Left ventricle myocardium inferior (tissue), 1 donor: ENCODE data around the gene ACTN4. TPM values are rescaled to one million over a fixed set of nuclear protein-coding genes. Genes with fewer than 3 reads are reported as not detected.
A peak's percentile ranks its signal among the peaks of the same experiment; 100 is the strongest.

ENCODE experiments used
- DNase-seq: peaks from one replicate; pipeline ENCODE4 v3.0.0-alpha.2; 2020
- H3K27ac ChIP-seq: fragments of 200-600 bp; replicated peaks from 2 replicates; pipeline ENCODE4 v1.8.0; 2021
- H3K27me3 ChIP-seq: fragments of 200-600 bp; 2 replicates; pipeline ENCODE4 v1.8.0; 2021; ENCODE audit warnings: low read depth
- H3K36me3 ChIP-seq: fragments of 200-600 bp; 2 replicates; pipeline ENCODE4 v1.8.0; 2021
- H3K4me1 ChIP-seq: fragments of 200-600 bp; 2 replicates; pipeline ENCODE4 v1.8.0; 2021
- H3K4me3 ChIP-seq: fragments of 200-600 bp; 2 replicates; pipeline ENCODE4 v1.8.0; 2021; ENCODE audit warnings: mild to moderate bottlenecking, moderate library complexity
- H3K9me3 ChIP-seq: fragments of 200-600 bp; replicated peaks from 2 replicates; pipeline ENCODE4 v1.8.0; 2021
- CTCF ChIP-seq: fragments of 200-600 bp; IDR thresholded peaks from 2 replicates; pipeline ENCODE4 v1.8.0; 2021; ENCODE audit warnings: antibody characterized with exemption, mild to moderate bottlenecking, borderline replicate concordance
- intact Hi-C: fragments of 100-400 bp; cut with micrococcal nuclease; formaldehyde crosslinking; loops from one replicate; pipeline ENCODE4 v1.11.0; 2022
- total RNA-seq: library from RNA; stranded (reverse); fragmentation: NEBNext Ultra II Directional; extraction: Animal tissue kit (Norgen Biotek cat#: 25700); gene quantifications from one replicate; pipeline ENCODE4 v1.2.1, GENCODE V29; 2021
- donor health status: DM: no; HTN: yes; CAD: no; lungs with severe emphysema.

The ACTN4 gene
- total RNA-seq, 1 donor from 2014 or later, result 111 TPM

- peaks cover 100% of the 10 kb centered on the region for H3K4me1 ChIP-seq
- intact Hi-C loops, result no loop called here
- H3K9me3 ChIP-seq, result no peaks in the 10 kb centered on the region
- peak overlapping the region; percentile 91 for H3K27ac ChIP-seq
- H3K27me3 ChIP-seq, result no peaks in the 10 kb centered on the region
- H3K4me3 ChIP-seq, result peak overlapping the region; percentile 35
- H3K36me3 ChIP-seq, result peaks cover 8% of the 10 kb centered on the region
- no peak for TF ChIP-seq CTCF
- no peak for DNase-seq
These were observed 44.5 kb downstream of the ACTN4 start for GRCh38 chr19:38691938-38692457.

DNA sequence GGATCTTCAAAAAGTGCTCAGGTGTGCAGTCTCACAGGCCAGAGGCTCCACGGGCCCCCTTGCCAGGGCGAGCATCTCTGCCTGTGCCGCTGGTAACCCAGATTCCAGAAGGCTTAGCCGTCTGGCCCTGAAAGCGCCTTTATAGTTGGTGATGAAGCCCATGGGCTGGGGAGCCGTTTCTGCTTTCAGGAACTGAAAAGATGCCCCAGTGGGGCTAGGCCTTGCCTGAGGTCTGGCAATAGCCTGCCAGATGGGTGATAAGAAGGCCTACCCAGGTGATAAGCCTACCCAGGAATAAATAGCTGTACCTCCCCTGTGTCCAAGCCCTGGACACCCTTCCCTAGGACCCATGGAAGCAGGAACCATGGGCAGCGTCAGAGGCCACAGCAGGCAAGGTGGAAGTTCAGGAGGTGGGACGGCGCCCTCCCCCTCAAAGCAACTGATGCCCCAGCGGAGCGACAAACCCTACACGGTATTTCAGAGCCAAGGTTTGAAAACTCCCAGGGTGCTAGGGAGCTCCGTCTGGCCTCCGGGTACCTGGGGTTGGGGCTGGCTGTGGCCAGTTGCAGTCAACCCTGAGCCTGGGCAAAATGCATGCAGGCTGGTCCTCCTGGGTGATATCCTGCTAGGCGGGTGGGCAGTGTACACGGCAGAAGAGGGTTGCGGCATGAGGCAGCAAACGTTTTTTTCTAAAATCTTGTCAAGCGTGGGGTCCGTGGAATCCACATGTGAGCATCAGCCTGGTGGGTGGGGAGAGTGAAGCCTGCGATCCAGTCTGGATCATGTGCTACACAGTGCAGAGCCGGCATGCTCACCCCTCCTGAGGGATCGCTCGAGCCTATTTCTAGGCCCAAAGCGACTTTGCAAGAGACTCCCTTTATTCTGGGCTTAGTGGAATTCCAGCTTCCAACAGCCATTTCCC is 45.3 kb downstream of the ACTN4 start:
- H3K9me3 ChIP-seq, result no peaks in the 10 kb centered on the region
- intact Hi-C loops, result no loop called here
- peak overlapping the region; percentile 91 for H3K27ac ChIP-seq
- no peak for DNase-seq
- peaks cover 14% of the 10 kb centered on the region for H3K36me3 ChIP-seq
- no peak for TF ChIP-seq CTCF
- H3K27me3 ChIP-seq, result no peaks in the 10 kb centered on the region
- peaks cover 100% of the 10 kb centered on the region for H3K4me1 ChIP-seq
- peak overlapping the region; percentile 35 for H3K4me3 ChIP-seq

GRCh38 chr19:38693380-38694223 is 46.2 kb downstream of the ACTN4 start:
- intact Hi-C loops, result no loop called here
- H3K36me3 ChIP-seq, result peaks cover 15% of the 10 kb centered on the region
- H3K9me3 ChIP-seq, result no peaks in the 10 kb centered on the region
- peak overlapping the region; percentile 91 for H3K27ac ChIP-seq
- no peak for DNase-seq
- no peak for TF ChIP-seq CTCF
- peaks cover 100% of the 10 kb centered on the region for H3K4me1 ChIP-seq
- H3K4me3 ChIP-seq, result peak overlapping the region; percentile 35
- H3K27me3 ChIP-seq, result no peaks in the 10 kb centered on the region

GRCh38 chr19:38695317-38695683 is 47.9 kb downstream of the ACTN4 start:
- Histone ChIP-seq H3K4me3 (no peak overlapping the region), H3K36me3 (peaks cover 13% of the 10 kb centered on the region), H3K9me3 (no peaks in the 10 kb centered on the region), H3K27ac (peak overlapping the region; percentile 91), H3K4me1 (peaks cover 100% of the 10 kb centered on the region), H3K27me3 (no peaks in the 10 kb centered on the region)
- intact Hi-C loops, result no loop called here
- TF ChIP-seq CTCF, result no peak
- DNase-seq, result no peak

DNA sequence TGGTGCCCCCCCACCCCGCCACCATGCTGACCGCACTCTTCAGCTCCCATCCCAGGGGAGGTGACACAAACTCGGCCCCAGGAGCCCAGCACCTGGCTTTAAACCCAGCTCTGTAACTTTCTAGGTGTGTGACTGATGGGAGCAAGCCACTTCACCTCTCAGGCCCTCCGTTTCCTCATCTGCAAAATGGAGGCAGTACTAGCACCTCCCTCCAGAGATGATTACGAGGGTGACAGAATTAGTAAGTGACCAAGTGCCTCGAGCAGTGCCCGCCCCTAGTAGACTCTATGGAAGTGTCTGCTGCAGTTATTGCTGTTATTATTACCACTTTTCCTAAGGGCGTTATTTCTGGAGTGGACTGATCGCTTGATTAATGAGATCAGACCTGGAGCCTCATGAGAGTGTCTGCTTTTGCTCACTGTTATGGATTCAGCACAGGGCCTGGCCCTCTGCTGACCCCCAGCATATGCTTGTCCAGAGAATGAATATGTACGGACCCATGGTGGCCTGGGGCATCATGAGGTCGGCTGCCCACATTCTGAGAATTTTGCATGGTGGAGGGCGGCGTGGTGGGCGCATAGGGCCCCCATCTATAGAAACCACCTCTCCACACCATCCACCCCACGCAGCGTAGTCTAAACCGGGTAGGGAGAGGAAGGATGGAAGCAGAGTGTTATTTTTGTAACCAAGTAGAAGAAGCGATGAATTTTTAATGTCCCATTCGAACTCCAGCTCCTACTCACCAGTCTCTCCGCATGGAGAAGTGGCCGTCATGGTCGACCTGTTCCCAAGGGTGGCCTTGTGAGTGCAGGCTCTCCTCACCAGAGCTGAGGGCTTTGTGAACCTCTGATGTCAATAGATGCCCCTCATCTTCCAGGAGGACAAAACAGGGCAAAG is 48.6 kb downstream of the ACTN4 start:
- no peak for DNase-seq
- Histone ChIP-seq H3K4me1 (peaks cover 100% of the 10 kb centered on the region), H3K27me3 (no peaks in the 10 kb centered on the region), H3K4me3 (no peak overlapping the region), H3K9me3 (no peaks in the 10 kb centered on the region), H3K36me3 (peaks cover 19% of the 10 kb centered on the region), H3K27ac (peak overlapping the region; percentile 91)
- no peak for TF ChIP-seq CTCF
- intact Hi-C loops, result no loop called here
